H1 (cell line): ENCODE data around the gene AP5M1. TPM values are rescaled to one million over a fixed set of nuclear protein-coding genes. Genes with fewer than 3 reads are reported as not detected.

Source experiments
- CTCF ChIA-PET: fragments of 300-600 bp; sonication (Branson Sonifier 250); formaldehyde crosslinking; loops from one replicate; lab custom pipeline; 2021; ENCODE audit not compliant: partially characterized antibody; lab: Charles Lee
- POLR2A ChIA-PET: fragments of 300-600 bp; sonication (Branson Sonifier 250); formaldehyde crosslinking; loops from one replicate; lab custom pipeline; 2021; ENCODE audit warnings: inconsistent platforms; ENCODE audit not compliant: partially characterized antibody; lab: Charles Lee
- DNase-seq, 2 experiments: peaks; one replicate each; pipeline versions ENCODE4 v3.0.0 to v3.0.0-alpha.2; 2010 to 2022; ENCODE audit warnings: low spot score in 2 of 2, low read depth in 1 of 2, mixed read lengths in 1 of 2
- FAIRE-seq: peaks from 2 replicates; lab custom pipeline; 2011; peaks lifted over from hg19 to GRCh38; lab: Jason Lieb, UNC
- H2AFZ ChIP-seq: 2 replicates; pipeline ENCODE4 v1.8.1; 2012; ENCODE audit warnings: low read length, inconsistent platforms
- H2AK5ac ChIP-seq: 2 replicates; pipeline ENCODE4 v1.6.1; 2013; ENCODE audit warnings: low read depth, low read length
- H2BK120ac ChIP-seq: replicated peaks from 2 replicates; pipeline ENCODE3; 2013; ENCODE audit warnings: low read depth, low read length, inconsistent platforms
- H2BK12ac ChIP-seq: 2 replicates; pipeline ENCODE4 v1.6.1; 2013; ENCODE audit warnings: low read depth, low read length
- H2BK15ac ChIP-seq: 2 replicates; pipeline ENCODE4 v1.6.1; 2013; ENCODE audit warnings: low read length
- H2BK20ac ChIP-seq: 2 replicates; pipeline ENCODE4 v1.6.1; 2013; ENCODE audit warnings: low read length
- H2BK5ac ChIP-seq: 2 replicates; pipeline ENCODE4 v1.6.1; 2013; ENCODE audit warnings: low read depth, low read length
- H3K14ac ChIP-seq: 2 replicates; pipeline ENCODE4 v1.6.1; 2013; ENCODE audit warnings: inconsistent platforms; ENCODE audit not compliant: insufficient read length
- H3K18ac ChIP-seq: 2 replicates; pipeline ENCODE4 v1.6.1; 2013; ENCODE audit warnings: low read length; ENCODE audit errors: extremely low read depth
- H3K23ac ChIP-seq: 2 replicates; pipeline ENCODE4 v1.6.1; 2013; ENCODE audit warnings: inconsistent platforms; ENCODE audit not compliant: insufficient read length
- H3K23me2 ChIP-seq: 2 replicates; pipeline ENCODE4 v1.6.1; 2013; ENCODE audit warnings: low read depth, low read length
- H3K27ac ChIP-seq: 2 replicates; pipeline ENCODE4 v1.6.1; 2011; ENCODE audit warnings: low read depth, low read length, inconsistent platforms
- H3K27me3 ChIP-seq, 4 experiments: replicated peaks in 1 of 4; 1 replicate in 1 of 4; 2 replicates in 3 of 4; pipeline versions ENCODE4 v1.6.1 to v1.8.1; 2011 to 2013; ENCODE audit warnings: low read length in 3 of 4, mild to moderate bottlenecking in 3 of 4, inconsistent platforms in 2 of 4, mixed read lengths in 2 of 4, moderate library complexity in 1 of 4; ENCODE audit not compliant: control insufficient read depth in 3 of 4, insufficient read depth in 3 of 4; ENCODE audit errors: extremely low read depth in 1 of 4
- H3K36me3 ChIP-seq, 4 experiments: 2 replicates each; pipeline versions ENCODE4 v1.6.1 to v1.8.1; 2011 to 2013; ENCODE audit warnings: mild to moderate bottlenecking in 4 of 4, low read length in 3 of 4, moderate library complexity in 2 of 4, control low read depth in 1 of 4, inconsistent platforms in 1 of 4; ENCODE audit not compliant: insufficient read depth in 4 of 4, control insufficient read depth in 2 of 4
- H3K4ac ChIP-seq: replicated peaks from 2 replicates; pipeline ENCODE3; 2013; ENCODE audit warnings: low read length, low read depth, mixed read lengths, inconsistent platforms; ENCODE audit not compliant: insufficient read length
- H3K4me1 ChIP-seq, 4 experiments: replicated peaks in 1 of 4; 1 replicate in 1 of 4; 2 replicates in 3 of 4; pipeline versions ENCODE4 v1.6.1 to v1.8.1; 2011 to 2013; ENCODE audit warnings: low read length in 3 of 4, inconsistent platforms in 2 of 4, mixed read lengths in 1 of 4; ENCODE audit not compliant: insufficient read depth in 4 of 4, control insufficient read depth in 3 of 4
- H3K4me2 ChIP-seq, 2 experiments: 2 replicates each; pipeline versions ENCODE4 v1.6.1 to v1.8.1; 2011 to 2013; ENCODE audit warnings: low read depth in 2 of 2, low read length in 2 of 2, control low read depth in 1 of 2, inconsistent platforms in 1 of 2, mild to moderate bottlenecking in 1 of 2; ENCODE audit not compliant: insufficient read depth in 1 of 2
- H3K4me3 ChIP-seq, 4 experiments: fragments of 200-600, 300-600 bp in 1 of 4; sonication (generic), shearing (Covaris generic), sonication (Bioruptor Twin) in 1 of 4; 2 replicates each; pipeline versions ENCODE4 v1.5.1 to v1.8.1; 2011 to 2016; ENCODE audit warnings: low read length in 4 of 4, low read depth in 3 of 4, control low read depth in 2 of 4, inconsistent platforms in 2 of 4, mild to moderate bottlenecking in 2 of 4, mixed read lengths in 1 of 4, moderate library complexity in 1 of 4; ENCODE audit not compliant: insufficient read depth in 2 of 4; ENCODE audit errors: extremely low read depth in 1 of 4
- H3K56ac ChIP-seq: replicated peaks from 2 replicates; pipeline ENCODE3; 2013; ENCODE audit warnings: low read depth, mild to moderate bottlenecking, mixed read lengths, low read length, inconsistent platforms; ENCODE audit not compliant: insufficient read length
- H3K79me1 ChIP-seq: 2 replicates; pipeline ENCODE4 v1.6.1; 2013; ENCODE audit warnings: low read depth, low read length, control low read depth
- H3K79me2 ChIP-seq, 2 experiments: 2 replicates each; pipeline versions ENCODE4 v1.6.1 to v1.8.1; 2012 to 2013; ENCODE audit warnings: low read length in 2 of 2, mild to moderate bottlenecking in 2 of 2, inconsistent platforms in 1 of 2; ENCODE audit not compliant: insufficient read depth in 2 of 2, control insufficient read depth in 1 of 2
- H3K9ac ChIP-seq, 4 experiments: replicated peaks in 1 of 4; 1 replicate in 1 of 4; 2 replicates in 3 of 4; pipeline versions ENCODE4 v1.6.1 to v1.8.1; 2011 to 2013; ENCODE audit warnings: low read depth in 3 of 4, low read length in 3 of 4, control low read depth in 2 of 4, mild to moderate bottlenecking in 2 of 4, moderate library complexity in 2 of 4, inconsistent platforms in 1 of 4; ENCODE audit errors: extremely low read depth in 1 of 4
- H3K9me3 ChIP-seq, 2 experiments: 2 replicates each; pipeline versions ENCODE4 v1.6.1 to v1.8.1; 2012 to 2013; ENCODE audit warnings: mild to moderate bottlenecking in 2 of 2, moderate library complexity in 2 of 2, control low read depth in 1 of 2, inconsistent platforms in 1 of 2, low read depth in 1 of 2, low read length in 1 of 2, mixed read lengths in 1 of 2; ENCODE audit not compliant: insufficient read depth in 2 of 2
- H4K20me1 ChIP-seq, 2 experiments: replicated peaks in 1 of 2; 2 replicates each; pipeline versions ENCODE3 to v1.8.1; 2011 to 2013; ENCODE audit warnings: inconsistent platforms in 2 of 2, low read length in 2 of 2, mild to moderate bottlenecking in 1 of 2; ENCODE audit not compliant: insufficient read depth in 2 of 2, control insufficient read depth in 1 of 2
- H4K5ac ChIP-seq: 2 replicates; pipeline ENCODE4 v1.6.1; 2013; ENCODE audit warnings: low read length, low read depth, mixed read lengths, inconsistent platforms; ENCODE audit not compliant: insufficient read length
- H4K8ac ChIP-seq: 2 replicates; pipeline ENCODE4 v1.8.0; 2013; ENCODE audit warnings: mild to moderate bottlenecking, moderate library complexity, low read length, inconsistent platforms; ENCODE audit not compliant: insufficient read depth; ENCODE audit errors: extremely low read depth
- H4K91ac ChIP-seq: replicated peaks from 2 replicates; pipeline ENCODE3; 2013; ENCODE audit warnings: low read length, mixed read lengths, inconsistent platforms; ENCODE audit not compliant: insufficient read length
- CBX8 ChIP-seq: fragments of 300-800, 300-1000 bp; sonication (generic); IDR thresholded peaks from 2 replicates; pipeline ENCODE4 v1.7.1; 2016; ENCODE audit warnings: low read depth, low read length, borderline replicate concordance
- KDM5A ChIP-seq: fragments of 200-600 bp; IDR thresholded peaks from 2 replicates; pipeline ENCODE4 v1.7.1; 2012; ENCODE audit warnings: mild to moderate bottlenecking, low read length, inconsistent platforms, mixed read lengths
- NANOG ChIP-seq: IDR thresholded peaks from 2 replicates; pipeline ENCODE4 v1.6.1; 2011; ENCODE audit warnings: low read length, low read depth, mild to moderate bottlenecking, inconsistent platforms; ENCODE audit not compliant: insufficient read depth, poor library complexity, severe bottlenecking
- POLR2AphosphoS5 ChIP-seq: IDR thresholded peaks from 2 replicates; pipeline ENCODE4 v1.6.1; 2011; ENCODE audit warnings: low read depth, low read length
- POU5F1 ChIP-seq: IDR thresholded peaks from 2 replicates; pipeline ENCODE4 v1.6.1; 2011; ENCODE audit warnings: low read depth, mild to moderate bottlenecking, low read length, moderate library complexity
- RAD21 ChIP-seq, 2 experiments: IDR thresholded peaks in 1 of 2; conservative IDR thresholded peaks in 1 of 2; 2 replicates each; pipeline ENCODE4 v1.6.1; 2011; ENCODE audit warnings: low read depth in 2 of 2, low read length in 2 of 2, improper control_type of control experiment in 1 of 2, inconsistent platforms in 1 of 2, mild to moderate bottlenecking in 1 of 2, moderate library complexity in 1 of 2
- SP4 ChIP-seq: IDR thresholded peaks from 2 replicates; pipeline ENCODE4 v1.6.1; 2012; ENCODE audit warnings: low read length, inconsistent platforms
- TAF1 ChIP-seq: IDR thresholded peaks from 2 replicates; pipeline ENCODE4 v1.6.1; 2011; ENCODE audit warnings: mild to moderate bottlenecking, low read depth, low read length
- TBP ChIP-seq: IDR thresholded peaks from 2 replicates; pipeline ENCODE4 v1.6.1; 2011; ENCODE audit warnings: low read depth, low read length, improper control_type of control experiment
- YY1 ChIP-seq: IDR thresholded peaks from 2 replicates; pipeline ENCODE4 v1.6.1; 2011; ENCODE audit warnings: low read depth, mild to moderate bottlenecking, low read length
- WGBS, 2 experiments: shearing (Covaris generic) in 1 of 2; methylation state at CpG; one replicate each; pipeline versions ENCODE4 v1.1.6 to v1.1.7; 2013 to 2015; ENCODE audit warnings: low lambda C conversion rate in 2 of 2, mixed read lengths in 2 of 2, inconsistent platforms in 1 of 2, low coverage in 1 of 2, missing lambda C conversion rate in 1 of 2; ENCODE audit not compliant: insufficient replicate concordance in 2 of 2, insufficient coverage in 1 of 2, insufficient read length in 1 of 2; ENCODE audit errors: extremely low coverage in 1 of 2, missing lambda C conversion rate in 1 of 2; 5-methylcytosine and 5-hydroxymethylcytosine counted together
- polyA plus RNA-seq, 7 experiments: library from polyadenylated mRNA; depleted of rRNA in 3 of 7; stranded (reverse) in 5 of 7; unstranded in 2 of 7; fragments of >200 nt in 5 of 7; fragments of 200-250 nt in 2 of 7; gene quantifications; 1 replicate in 5 of 7; 2 replicates in 1 of 7; 4 replicates in 1 of 7; pipeline versions ENCODE4 v1.2.1 to v1.2.3, GENCODE V29; 2011 to 2013; ENCODE audit warnings: missing spikeins in 2 of 7, mixed read lengths in 2 of 7
- total RNA-seq: library from RNA; stranded (reverse); fragmentation: NEBNext Ultra II Directional; extraction: Animal tissue kit (Norgen Biotek cat#: 25700); gene quantifications from 2 replicates; pipeline ENCODE4 v1.2.1, GENCODE V29; 2021
- TF ChIP-seq, protein P1 (sequence below): IDR thresholded peaks from 2 replicates; pipeline ENCODE4 v1.6.1; 2012; ENCODE audit warnings: low read length, inconsistent platforms

Gene AP5M1
- total and polyA plus RNA-seq, 2 of the 8 experiments (the other 6 are each of a cell fraction or from before 2014, with no cell fraction given) = 20.9 to 51.9 TPM

DNA sequence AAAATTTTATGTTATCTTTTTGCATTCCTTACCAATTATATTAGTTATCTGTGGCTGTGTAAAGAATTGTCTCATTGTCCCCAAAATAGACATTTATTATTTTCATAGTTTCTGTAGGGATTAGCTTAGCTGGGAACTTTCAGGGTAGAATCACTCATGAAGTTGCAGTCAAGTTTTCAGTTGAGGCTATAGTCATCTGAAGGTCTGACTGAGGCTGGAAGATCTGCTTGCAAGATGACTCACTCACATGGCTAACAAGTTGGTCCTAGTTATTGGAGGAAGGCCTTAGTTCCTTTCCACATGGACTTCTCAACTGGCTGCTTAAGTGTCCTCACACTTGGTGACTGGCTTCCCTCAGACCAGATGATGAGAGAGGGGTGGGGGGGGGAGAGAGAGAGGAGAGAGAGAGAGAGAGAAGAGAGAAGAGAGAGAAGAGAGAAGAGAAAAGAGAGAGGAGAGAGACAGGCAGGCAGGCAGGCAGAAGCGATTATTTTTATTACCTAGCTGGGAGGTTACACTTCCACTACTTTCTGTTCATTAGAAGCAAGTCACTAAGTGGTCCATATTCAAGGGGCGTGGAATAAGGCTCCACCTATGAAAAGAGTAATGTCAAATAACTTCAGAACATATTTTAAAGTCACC lies 6.4 kb downstream of the AP5M1 start:
- Histone ChIP-seq H4K91ac (no peak overlapping the region), H3K4me1 (no peaks in the 10 kb centered on the region; a peak in 1 of 7 replicates), H3K27ac (no peak overlapping the region), H3K14ac (no peak overlapping the region), H3K4ac (no peak overlapping the region), H4K8ac (no peak overlapping the region), H3K23ac (no peak overlapping the region), H2AFZ (no peak overlapping the region), H2AK5ac (no peak overlapping the region), H2BK5ac (no peak overlapping the region), H3K4me3 (no peak overlapping the region), H3K79me2 (peaks cover 8 to 58% of the 10 kb centered on the region in 2 experiments; a peak in 3 of 4 replicates), H3K56ac (no peak overlapping the region), H3K18ac (no peak overlapping the region), H4K5ac (no peak overlapping the region), H4K20me1 (peaks cover 0 to 7% of the 10 kb centered on the region in 2 experiments), H2BK12ac (no peak overlapping the region), H3K23me2 (no peaks in the 10 kb centered on the region), H3K9me3 (no peaks in the 10 kb centered on the region), H2BK120ac (no peak overlapping the region), H2BK15ac (no peak overlapping the region), H3K79me1 (no peaks in the 10 kb centered on the region), H3K9ac (no peak overlapping the region), H3K36me3 (peaks cover 0 to 31% (median 10%) of the 10 kb centered on the region in 4 experiments; a peak in 6 of 8 replicates), H2BK20ac (no peak overlapping the region), H3K4me2 (no peak overlapping the region), H3K27me3 (peaks cover 0 to under 1% (median 0%) of the 10 kb centered on the region in 4 experiments; a peak in 1 of 7 replicates)
- FAIRE-seq (no peak), DNase-seq (no peak)
- 89% methylated on average over 2 of the region's 2 CpGs; no CpG with 5 or more reads in 1 of the 2 experiments for WGBS, 2 experiments
- CTCF ChIA-PET = interaction anchor here (0.8 kb wide), 1 partner anchor 15 kb away, joined by 4 read pairs; no protein-coding TSS in a partner anchor
- POLR2A ChIA-PET = interaction anchor here (0.7 kb wide), 1 partner anchor 8 kb away, joined by 3 read pairs; no protein-coding TSS in a partner anchor
- no peak for TF ChIP-seq RAD21 (IDR thresholded peaks at IDR 0.05 in 1 of 2, conservative IDR thresholded peaks at IDR 0.05 in 1 of 2; ENCODE audit: low read depth in 2 of 2, low read length in 2 of 2)
- TF ChIP-seq CBX8 = no peak
- TF ChIP-seq YY1 = no peak
- no peak for TF ChIP-seq POU5F1
- no peak for TF ChIP-seq TAF1
- no peak for TF ChIP-seq SP4
- no peak for TF ChIP-seq KDM5A
- no peak for TF ChIP-seq NANOG
- TF ChIP-seq, protein P1, sequence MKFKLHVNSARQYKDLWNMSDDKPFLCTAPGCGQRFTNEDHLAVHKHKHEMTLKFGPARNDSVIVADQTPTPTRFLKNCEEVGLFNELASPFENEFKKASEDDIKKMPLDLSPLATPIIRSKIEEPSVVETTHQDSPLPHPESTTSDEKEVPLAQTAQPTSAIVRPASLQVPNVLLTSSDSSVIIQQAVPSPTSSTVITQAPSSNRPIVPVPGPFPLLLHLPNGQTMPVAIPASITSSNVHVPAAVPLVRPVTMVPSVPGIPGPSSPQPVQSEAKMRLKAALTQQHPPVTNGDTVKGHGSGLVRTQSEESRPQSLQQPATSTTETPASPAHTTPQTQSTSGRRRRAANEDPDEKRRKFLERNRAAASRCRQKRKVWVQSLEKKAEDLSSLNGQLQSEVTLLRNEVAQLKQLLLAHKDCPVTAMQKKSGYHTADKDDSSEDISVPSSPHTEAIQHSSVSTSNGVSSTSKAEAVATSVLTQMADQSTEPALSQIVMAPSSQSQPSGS = no peak
- no peak for TF ChIP-seq POLR2AphosphoS5
- TF ChIP-seq TBP = no peak
